ENCODE results near the gene VTA1. TPM values are rescaled to one million over a fixed set of nuclear protein-coding genes. Genes with fewer than 3 reads are reported as not detected.

Gene VTA1
- total RNA-seq, 1 donor from 2014 or later, result 41.9 TPM

DNA sequence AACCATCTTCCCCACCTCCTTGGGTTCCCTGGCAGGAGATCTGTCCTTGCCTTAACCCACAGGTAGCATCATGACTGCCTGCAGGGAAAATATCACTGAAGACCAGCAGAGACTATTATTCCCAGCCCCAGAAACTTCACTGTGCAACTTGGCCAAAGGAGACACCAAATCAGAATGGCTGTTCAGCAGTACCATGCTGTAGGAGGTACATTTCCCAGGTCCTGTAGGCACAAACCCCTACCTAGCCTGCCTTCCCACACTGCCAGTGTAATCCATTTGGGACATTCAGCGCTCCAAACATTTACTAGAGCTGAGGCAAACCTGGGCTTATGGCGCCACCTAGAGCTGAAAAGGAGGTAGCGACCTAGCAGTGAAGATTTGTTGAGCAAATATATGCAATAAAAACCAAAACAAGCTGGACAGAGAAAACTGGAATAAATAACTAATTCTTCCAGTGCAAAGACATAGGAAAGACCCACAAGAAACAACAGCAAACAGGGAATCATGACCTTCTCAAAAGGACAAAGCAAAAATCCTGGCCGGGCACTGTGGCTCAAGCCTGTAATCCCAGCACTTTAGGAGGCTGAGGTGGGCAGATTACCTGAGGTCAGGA, 60.3 kb downstream of the VTA1 start:
- DNase-seq (ENCODE audit: extremely low spot score, unreplicated experiment), result no peak
- TF ChIP-seq, protein P1, sequence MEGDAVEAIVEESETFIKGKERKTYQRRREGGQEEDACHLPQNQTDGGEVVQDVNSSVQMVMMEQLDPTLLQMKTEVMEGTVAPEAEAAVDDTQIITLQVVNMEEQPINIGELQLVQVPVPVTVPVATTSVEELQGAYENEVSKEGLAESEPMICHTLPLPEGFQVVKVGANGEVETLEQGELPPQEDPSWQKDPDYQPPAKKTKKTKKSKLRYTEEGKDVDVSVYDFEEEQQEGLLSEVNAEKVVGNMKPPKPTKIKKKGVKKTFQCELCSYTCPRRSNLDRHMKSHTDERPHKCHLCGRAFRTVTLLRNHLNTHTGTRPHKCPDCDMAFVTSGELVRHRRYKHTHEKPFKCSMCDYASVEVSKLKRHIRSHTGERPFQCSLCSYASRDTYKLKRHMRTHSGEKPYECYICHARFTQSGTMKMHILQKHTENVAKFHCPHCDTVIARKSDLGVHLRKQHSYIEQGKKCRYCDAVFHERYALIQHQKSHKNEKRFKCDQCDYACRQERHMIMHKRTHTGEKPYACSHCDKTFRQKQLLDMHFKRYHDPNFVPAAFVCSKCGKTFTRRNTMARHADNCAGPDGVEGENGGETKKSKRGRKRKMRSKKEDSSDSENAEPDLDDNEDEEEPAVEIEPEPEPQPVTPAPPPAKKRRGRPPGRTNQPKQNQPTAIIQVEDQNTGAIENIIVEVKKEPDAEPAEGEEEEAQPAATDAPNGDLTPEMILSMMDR (IDR thresholded peaks at IDR 0.05), result peak; percentile 77
- H3K4me1 Mint-ChIP-seq (ENCODE audit: unreplicated experiment), result peaks cover 9% of the 10 kb centered on the region
- H3K27ac Mint-ChIP-seq (ENCODE audit: unreplicated experiment), result no peak overlapping the region
- no peak overlapping the region for H3K4me3 Mint-ChIP-seq (ENCODE audit: unreplicated experiment)
- no peaks in the 10 kb centered on the region for H3K27me3 Mint-ChIP-seq (ENCODE audit: unreplicated experiment)
- peaks cover 47% of the 10 kb centered on the region for H3K36me3 Mint-ChIP-seq (ENCODE audit: unreplicated experiment)
- H3K9me3 Mint-ChIP-seq (ENCODE audit: unreplicated experiment), result peaks cover 4% of the 10 kb centered on the region

GRCh38 chr6:142210606-142211005, 63.5 kb downstream of the VTA1 start:
- DNase-seq (ENCODE audit: extremely low spot score, unreplicated experiment), result no peak
- Mint-ChIP-seq H3K36me3 (ENCODE audit: unreplicated experiment) (peaks cover 52% of the 10 kb centered on the region), H3K27ac (ENCODE audit: unreplicated experiment) (no peak overlapping the region)

GRCh38 chr6:142213402-142213801, 66.3 kb downstream of the VTA1 start:
- H3K4me1 Mint-ChIP-seq (ENCODE audit: unreplicated experiment), result peaks cover 9% of the 10 kb centered on the region
- no peak for DNase-seq (ENCODE audit: extremely low spot score, unreplicated experiment)
- H3K9me3 Mint-ChIP-seq (ENCODE audit: unreplicated experiment), result peaks cover 5% of the 10 kb centered on the region
- H3K36me3 Mint-ChIP-seq (ENCODE audit: unreplicated experiment), result peaks cover 33% of the 10 kb centered on the region
- TF ChIP-seq, protein P1 (IDR thresholded peaks at IDR 0.05), result no peak
- no peaks in the 10 kb centered on the region for H3K27me3 Mint-ChIP-seq (ENCODE audit: unreplicated experiment)
- no peak overlapping the region for H3K4me3 Mint-ChIP-seq (ENCODE audit: unreplicated experiment)
- no peak overlapping the region for H3K27ac Mint-ChIP-seq (ENCODE audit: unreplicated experiment)

More at GRCh38 chr6:142210606-142211005, 63.5 kb downstream of the VTA1 start:
- Mint-ChIP-seq H3K4me1 (ENCODE audit: unreplicated experiment) (peaks cover 9% of the 10 kb centered on the region), H3K9me3 (ENCODE audit: unreplicated experiment) (peaks cover 5% of the 10 kb centered on the region), H3K4me3 (ENCODE audit: unreplicated experiment) (no peak overlapping the region), H3K27me3 (ENCODE audit: unreplicated experiment) (no peaks in the 10 kb centered on the region)
- TF ChIP-seq, protein P1 (IDR thresholded peaks at IDR 0.05), result no peak

DNA sequence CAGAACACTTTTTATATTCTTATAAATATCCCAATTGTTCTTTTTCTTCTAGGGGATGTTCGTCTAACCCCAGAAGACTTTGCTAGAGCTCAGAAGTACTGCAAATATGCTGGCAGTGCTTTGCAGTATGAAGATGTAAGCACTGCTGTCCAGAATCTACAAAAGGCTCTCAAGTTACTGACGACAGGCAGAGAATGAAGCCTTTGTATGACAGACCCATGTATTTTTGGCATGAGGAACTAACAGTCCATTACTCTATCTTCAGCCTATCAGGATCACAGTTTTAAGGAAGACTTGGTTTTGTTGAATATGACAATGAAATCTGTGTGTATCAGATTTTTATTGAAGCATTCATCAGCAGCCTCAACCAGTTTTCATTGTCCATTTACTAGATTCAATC, 71.4 kb downstream of the VTA1 start:
- Mint-ChIP-seq H3K9me3 (ENCODE audit: unreplicated experiment) (no peaks in the 10 kb centered on the region), H3K27ac (ENCODE audit: unreplicated experiment) (no peak overlapping the region), H3K4me1 (ENCODE audit: unreplicated experiment) (no peaks in the 10 kb centered on the region), H3K27me3 (ENCODE audit: unreplicated experiment) (no peaks in the 10 kb centered on the region), H3K4me3 (ENCODE audit: unreplicated experiment) (no peak overlapping the region), H3K36me3 (ENCODE audit: unreplicated experiment) (peaks cover 18% of the 10 kb centered on the region)
- TF ChIP-seq, protein P1 (IDR thresholded peaks at IDR 0.05), result no peak
- DNase-seq (ENCODE audit: extremely low spot score, unreplicated experiment), result no peak

GRCh38 chr6:142222022-142222421, 75.0 kb downstream of the VTA1 start:
- H3K4me3 Mint-ChIP-seq (ENCODE audit: unreplicated experiment), result no peak overlapping the region
- no peak overlapping the region for H3K27ac Mint-ChIP-seq (ENCODE audit: unreplicated experiment)
- H3K4me1 Mint-ChIP-seq (ENCODE audit: unreplicated experiment), result no peaks in the 10 kb centered on the region
- no peaks in the 10 kb centered on the region for H3K27me3 Mint-ChIP-seq (ENCODE audit: unreplicated experiment)
- DNase-seq (ENCODE audit: extremely low spot score, unreplicated experiment), result no peak
- H3K36me3 Mint-ChIP-seq (ENCODE audit: unreplicated experiment), result peaks cover 8% of the 10 kb centered on the region
- TF ChIP-seq, protein P1 (IDR thresholded peaks at IDR 0.05), result no peak
- no peaks in the 10 kb centered on the region for H3K9me3 Mint-ChIP-seq (ENCODE audit: unreplicated experiment)
